Left cardiac atrium (tissue), 4 donors: ENCODE results near the gene COL4A5. TPM values are rescaled to one million over a fixed set of nuclear protein-coding genes. Genes with fewer than 3 reads are reported as not detected.
"Not testable (repeated sequence)": the region's sequence is repeated elsewhere in the genome, so short reads cannot be mapped to it uniquely, and the experiment has no call there.

ENCODE experiments used
- ATAC-seq, 2 donors: fragments of 200-7000 bp; cut with Tn5 transposase; one replicate each; pipeline ENCODE4 v1.9.1; 2020; ENCODE audit warnings: mild to moderate bottlenecking in 2 of 2, moderate library complexity in 2 of 2
- DNase-seq: peaks from one replicate; pipeline ENCODE4 v3.0.0-alpha.2; 2020
- intact Hi-C, 2 donors: fragments of 100-400 bp; cut with DNase I; formaldehyde crosslinking; loops; one replicate each; pipeline versions ENCODE4 v1.14.1 to v1.15.1; 2022 to 2023
- total RNA-seq, 2 donors: library from RNA; stranded (reverse); fragmentation: NEBNext Ultra II Directional; extraction: Animal tissue kit (Norgen Biotek cat#: 25700); gene quantifications; one replicate each; pipeline ENCODE4 v1.2.1, GENCODE V29; 2021
- donor health status: DM: no; HTN: yes; CAD: no.
- donor health status: DM: no; HTN: yes; CAD: no; lungs with severe emphysema.
- donor health status: DM: yes; HTN: yes; CAD: no.
- donor health status: Dilated cardiomyopathy.

Gene COL4A5
- total RNA-seq, 2 donors from 2014 or later = 23.0 to 23.9 TPM

- DNase-seq = no peak
- intact Hi-C loops = no loop called here
Measured at GRCh38 chrX:108442901-108443464, 3.3 kb downstream of the COL4A5 start.

GRCh38 chrX:108447303-108447702 is 7.7 kb downstream of the COL4A5 start:
- intact Hi-C loops = no loop called here
- DNase-seq (no peak), ATAC-seq (no peak)

More at GRCh38 chrX:108442901-108443464, 3.3 kb downstream of the COL4A5 start:
- ATAC-seq = no peak

- ATAC-seq (no peak), DNase-seq (no peak)
- intact Hi-C loops = no loop called here
Measured at GRCh38 chrX:108453841-108454240, 14.2 kb downstream of the COL4A5 start.

GRCh38 chrX:108456971-108457477 is 17.4 kb downstream of the COL4A5 start:
- DNase-seq = no peak
- no peak for ATAC-seq

GRCh38 chrX:108464604-108465003 is 25.0 kb downstream of the COL4A5 start:
- intact Hi-C loops = no loop called here
- no peak for ATAC-seq
- no peak for DNase-seq

More at GRCh38 chrX:108456971-108457477, 17.4 kb downstream of the COL4A5 start:
- intact Hi-C loops = no loop called here

- no peak for ATAC-seq
- no peak for DNase-seq
- intact Hi-C loops = no loop called here
Measured at GRCh38 chrX:108468486-108468885, 28.8 kb downstream of the COL4A5 start.

GRCh38 chrX:108473979-108474378 is 34.3 kb downstream of the COL4A5 start:
- DNase-seq (no peak), ATAC-seq (no peak)
- intact Hi-C loops = no loop called here

GRCh38 chrX:108481528-108481927 is 41.9 kb downstream of the COL4A5 start:
- intact Hi-C loops, DNase-seq, ATAC-seq: not testable (repeated sequence)

- intact Hi-C loops = no loop called here
Measured at GRCh38 chrX:108484251-108484650, 44.6 kb downstream of the COL4A5 start.

GRCh38 chrX:108485960-108486359 is 46.3 kb downstream of the COL4A5 start:
- ATAC-seq = no peak
- DNase-seq = no peak
- intact Hi-C loops = no loop called here

More at GRCh38 chrX:108484251-108484650, 44.6 kb downstream of the COL4A5 start:
- DNase-seq (no peak), ATAC-seq (no peak)

GRCh38 chrX:108494406-108495090 is 54.9 kb downstream of the COL4A5 start:
- intact Hi-C loops = no loop called here
- no peak for ATAC-seq
- no peak for DNase-seq

GRCh38 chrX:108511721-108512120 is 72.1 kb downstream of the COL4A5 start:
- intact Hi-C loops = no loop called here
- DNase-seq (no peak), ATAC-seq (no peak)

- ATAC-seq (no peak), DNase-seq (no peak)
- intact Hi-C loops = no loop called here
Measured at GRCh38 chrX:108516184-108516583, 76.5 kb downstream of the COL4A5 start.

GRCh38 chrX:108527724-108528123 is 88.1 kb downstream of the COL4A5 start:
- ATAC-seq = no peak
- intact Hi-C loops = no loop called here
- DNase-seq = no peak

- DNase-seq (no peak), ATAC-seq (peak in 1 of 2 donors; percentile 35)
- intact Hi-C loops = loop anchor here (10.0 kb wide), 2 partner anchors 312 to 322 kb away; no protein-coding TSS in a partner anchor
Measured at GRCh38 chrX:108537005-108537404, 97.4 kb downstream of the COL4A5 start.

GRCh38 chrX:108541286-108541685 is 101.6 kb downstream of the COL4A5 start:
- no peak for DNase-seq
- ATAC-seq = no peak
- intact Hi-C loops = no loop called here

- intact Hi-C loops = loop anchor here in 1 of 2 donors (10.0 kb wide), 1 partner anchor 353 kb away; no protein-coding TSS in a partner anchor
- ATAC-seq (no peak), DNase-seq (no peak)
Measured at GRCh38 chrX:108557580-108557979, 117.9 kb downstream of the COL4A5 start.

GRCh38 chrX:108558217-108558616 is 118.6 kb downstream of the COL4A5 start:
- intact Hi-C loops = loop anchor here in 1 of 2 donors (10.0 kb wide), 1 partner anchor 353 kb away; no protein-coding TSS in a partner anchor
- ATAC-seq (no peak), DNase-seq (no peak)

- intact Hi-C loops = no loop called here
- ATAC-seq = no peak
- no peak for DNase-seq
Measured at GRCh38 chrX:108573136-108573535, 133.5 kb downstream of the COL4A5 start.

- intact Hi-C loops = no loop called here
- DNase-seq (no peak), ATAC-seq (no peak)
Measured at GRCh38 chrX:108582151-108582550, 142.5 kb downstream of the COL4A5 start.
